ENCODE measurements around the gene OXSR1. TPM values are rescaled to one million over a fixed set of nuclear protein-coding genes. Genes with fewer than 3 reads are reported as not detected.

The OXSR1 gene
- total and polyA plus RNA-seq, 2 experiments from 2014 or later = 20.6 to 34.1 TPM

GRCh38 chr3:38274864-38275649 lies 109.7 kb downstream of the OXSR1 start:
- H3K27ac ChIP-seq = no peak overlapping the region
- no peaks in the 10 kb centered on the region for H3K27me3 ChIP-seq

DNA sequence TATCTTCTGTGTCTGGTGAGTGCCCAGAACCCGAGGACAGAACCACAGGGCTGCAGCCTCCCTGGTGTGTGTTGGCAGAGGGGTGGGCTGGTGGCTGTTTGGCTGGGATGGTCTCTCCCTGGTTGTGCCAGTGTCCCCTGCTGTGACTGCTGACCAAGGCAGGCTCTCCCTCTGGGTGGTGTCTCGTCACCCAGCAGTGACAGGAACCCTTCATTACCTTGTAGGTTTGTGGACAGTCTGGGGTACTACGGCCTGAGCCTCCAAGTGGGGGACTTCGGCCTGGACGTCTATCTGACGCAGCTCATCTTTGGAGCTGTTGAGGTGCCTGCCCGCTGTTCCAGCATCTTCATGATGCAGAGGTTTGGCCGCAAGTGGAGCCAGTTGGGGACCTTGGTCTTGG lies 110.3 kb downstream of the OXSR1 start:
- Histone ChIP-seq H3K27ac (no peak overlapping the region), H3K36me3 (no peaks in the 10 kb centered on the region), H3K4me3 (no peak overlapping the region), H3K27me3 (no peaks in the 10 kb centered on the region), H3K9me3 (ENCODE audit: low read depth) (no peaks in the 10 kb centered on the region), H3K4me1 (ENCODE audit: low read depth) (no peaks in the 10 kb centered on the region)
- no peak for TF ChIP-seq CTCF (IDR thresholded peaks at IDR 0.05; ENCODE audit: low read depth, low read length)
- DNase-seq (ENCODE audit: low read depth in 1 of 2, low spot score in 1 of 2) = no peak

More at GRCh38 chr3:38274864-38275649, 109.7 kb downstream of the OXSR1 start:
- H3K4me1 ChIP-seq (ENCODE audit: low read depth) = no peaks in the 10 kb centered on the region
- H3K4me3 ChIP-seq = no peak overlapping the region
- TF ChIP-seq CTCF (IDR thresholded peaks at IDR 0.05; ENCODE audit: low read depth, low read length) = no peak
- H3K9me3 ChIP-seq (ENCODE audit: low read depth) = no peaks in the 10 kb centered on the region
- no peak for DNase-seq (ENCODE audit: low read depth in 1 of 2, low spot score in 1 of 2)
- no peaks in the 10 kb centered on the region for H3K36me3 ChIP-seq

DNA sequence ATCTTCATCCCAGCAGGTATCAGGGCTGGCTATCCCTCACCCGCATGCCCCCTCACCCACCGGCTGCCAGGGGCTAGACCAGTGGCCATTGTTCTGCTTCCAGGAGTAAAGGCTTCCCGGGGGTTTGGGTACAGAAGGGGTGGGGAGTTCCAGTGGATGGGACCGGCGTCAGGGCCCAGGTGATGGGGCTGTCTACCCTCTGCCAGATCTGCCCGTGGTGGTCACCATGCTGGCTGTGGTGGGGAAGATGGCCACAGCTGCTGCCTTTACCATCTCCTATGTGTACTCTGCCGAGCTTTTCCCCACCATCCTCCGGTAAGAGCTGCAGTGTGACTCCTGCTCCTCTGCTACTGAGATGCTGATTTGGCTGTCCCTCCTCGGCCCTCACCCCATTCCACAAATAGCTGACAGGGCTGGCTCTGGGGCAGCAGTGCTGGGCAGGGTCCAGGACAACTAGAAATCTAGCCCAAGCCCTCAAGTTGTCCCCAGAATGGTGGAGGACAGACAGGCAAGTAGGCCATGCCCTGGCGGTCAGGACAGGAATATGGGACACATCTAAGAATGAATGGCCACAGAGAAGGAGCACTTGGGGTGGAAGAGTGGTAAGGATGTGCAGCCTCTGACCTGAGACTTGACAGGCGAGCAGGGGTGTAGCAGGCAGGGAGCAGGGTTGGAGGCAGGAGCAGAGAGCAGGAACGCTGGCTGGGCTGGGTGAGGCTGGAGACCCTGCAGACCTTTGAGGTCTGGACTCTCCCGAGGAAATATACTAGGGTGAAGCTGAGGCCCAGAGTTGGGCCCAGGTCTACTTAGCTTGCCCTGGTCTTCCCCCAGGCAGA lies 111.0 kb downstream of the OXSR1 start:
- Histone ChIP-seq H3K27me3 (no peaks in the 10 kb centered on the region), H3K9me3 (ENCODE audit: low read depth) (no peaks in the 10 kb centered on the region), H3K27ac (no peak overlapping the region), H3K36me3 (no peaks in the 10 kb centered on the region), H3K4me1 (ENCODE audit: low read depth) (no peaks in the 10 kb centered on the region), H3K4me3 (no peak overlapping the region)
- DNase-seq (ENCODE audit: low read depth in 1 of 2, low spot score in 1 of 2) = no peak
- TF ChIP-seq CTCF (IDR thresholded peaks at IDR 0.05; ENCODE audit: low read depth, low read length) = no peak

GRCh38 chr3:38276917-38277630 lies 111.7 kb downstream of the OXSR1 start:
- no peaks in the 10 kb centered on the region for H3K9me3 ChIP-seq (ENCODE audit: low read depth)
- no peak for DNase-seq (ENCODE audit: low read depth in 1 of 2, low spot score in 1 of 2)
- no peaks in the 10 kb centered on the region for H3K27me3 ChIP-seq
- H3K27ac ChIP-seq = no peak overlapping the region
- no peaks in the 10 kb centered on the region for H3K36me3 ChIP-seq
- no peaks in the 10 kb centered on the region for H3K4me1 ChIP-seq (ENCODE audit: low read depth)
- no peak for TF ChIP-seq CTCF (IDR thresholded peaks at IDR 0.05; ENCODE audit: low read depth, low read length)
- H3K4me3 ChIP-seq = no peak overlapping the region

DNA sequence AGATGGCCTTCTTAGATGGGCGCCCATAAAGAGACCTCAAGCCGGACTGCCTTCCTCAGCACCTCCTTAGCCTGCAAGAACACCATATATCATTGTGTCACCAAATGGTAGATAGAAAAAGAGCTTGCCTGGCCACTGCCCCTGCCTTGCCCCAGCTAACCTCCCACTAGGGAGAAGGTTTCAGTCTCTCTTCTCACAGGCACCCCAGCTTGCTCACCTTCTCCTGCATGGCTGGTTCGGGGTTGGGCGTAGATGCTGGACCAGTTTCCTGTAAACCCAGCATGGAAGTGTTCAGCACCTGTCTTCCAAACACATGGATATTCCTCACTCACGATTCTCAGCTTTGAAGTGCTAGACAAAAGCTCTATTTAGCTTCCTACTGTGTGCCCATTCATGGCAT lies 113.5 kb downstream of the OXSR1 start:
- H3K4me3 ChIP-seq = no peak overlapping the region
- no peaks in the 10 kb centered on the region for H3K9me3 ChIP-seq (ENCODE audit: low read depth)
- H3K27me3 ChIP-seq = no peaks in the 10 kb centered on the region
- H3K4me1 ChIP-seq (ENCODE audit: low read depth) = no peaks in the 10 kb centered on the region
- no peak for DNase-seq (ENCODE audit: low read depth in 1 of 2, low spot score in 1 of 2)
- no peak overlapping the region for H3K27ac ChIP-seq
- TF ChIP-seq CTCF (IDR thresholded peaks at IDR 0.05; ENCODE audit: low read depth, low read length) = no peak
- no peaks in the 10 kb centered on the region for H3K36me3 ChIP-seq

All from cardiac muscle cell (in vitro differentiated cells and primary cell).